OCI-LY1 (cell line): ENCODE measurements around the gene MED13L.

Experiments
- EZH2 ChIP-seq: fragments of 200-600 bp; sonication (generic), shearing (Covaris generic); IDR thresholded peaks from 2 replicates; pipeline ENCODE4 v1.8.0; 2017; ENCODE audit warnings: borderline replicate concordance, mixed run types, mild to moderate bottlenecking, antibody characterized with exemption, low read length, moderate library complexity, mixed read lengths
- TF ChIP-seq, protein P1 (sequence below): fragments of 200-600 bp; sonication (generic), shearing (Covaris generic); IDR thresholded peaks from 2 replicates; pipeline ENCODE4 v1.5.1; 2017; ENCODE audit warnings: mild to moderate bottlenecking, antibody characterized with exemption, low read length, moderate library complexity, mixed read lengths

DNA sequence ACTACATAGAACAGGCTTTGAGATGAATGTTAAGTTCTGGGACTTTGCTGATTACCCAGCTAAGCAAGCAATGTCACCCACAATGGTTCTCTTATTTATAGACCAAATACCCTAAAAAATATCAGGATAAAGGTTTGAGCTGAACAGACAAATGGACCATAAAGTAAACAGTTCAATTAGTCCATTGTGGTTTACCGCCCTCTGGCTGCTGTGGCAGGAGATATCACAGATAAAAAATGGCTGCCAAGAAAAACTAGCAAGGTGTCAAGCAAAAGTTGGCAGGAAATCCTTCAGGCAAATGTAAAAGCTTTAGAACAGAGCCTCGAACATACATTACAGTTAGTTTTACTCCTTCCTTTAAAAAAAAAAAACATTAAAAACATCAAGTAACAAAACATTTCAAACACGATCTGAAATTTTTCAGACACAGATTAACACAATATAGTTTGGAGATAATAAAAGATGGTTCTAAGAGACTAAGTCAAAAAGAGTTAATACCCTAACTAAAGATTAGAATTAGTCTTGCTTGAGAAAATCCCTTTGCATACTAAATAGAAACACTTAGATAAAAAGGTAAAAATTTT, 41.3 kb downstream of the MED13L start:
- TF ChIP-seq, protein P1, sequence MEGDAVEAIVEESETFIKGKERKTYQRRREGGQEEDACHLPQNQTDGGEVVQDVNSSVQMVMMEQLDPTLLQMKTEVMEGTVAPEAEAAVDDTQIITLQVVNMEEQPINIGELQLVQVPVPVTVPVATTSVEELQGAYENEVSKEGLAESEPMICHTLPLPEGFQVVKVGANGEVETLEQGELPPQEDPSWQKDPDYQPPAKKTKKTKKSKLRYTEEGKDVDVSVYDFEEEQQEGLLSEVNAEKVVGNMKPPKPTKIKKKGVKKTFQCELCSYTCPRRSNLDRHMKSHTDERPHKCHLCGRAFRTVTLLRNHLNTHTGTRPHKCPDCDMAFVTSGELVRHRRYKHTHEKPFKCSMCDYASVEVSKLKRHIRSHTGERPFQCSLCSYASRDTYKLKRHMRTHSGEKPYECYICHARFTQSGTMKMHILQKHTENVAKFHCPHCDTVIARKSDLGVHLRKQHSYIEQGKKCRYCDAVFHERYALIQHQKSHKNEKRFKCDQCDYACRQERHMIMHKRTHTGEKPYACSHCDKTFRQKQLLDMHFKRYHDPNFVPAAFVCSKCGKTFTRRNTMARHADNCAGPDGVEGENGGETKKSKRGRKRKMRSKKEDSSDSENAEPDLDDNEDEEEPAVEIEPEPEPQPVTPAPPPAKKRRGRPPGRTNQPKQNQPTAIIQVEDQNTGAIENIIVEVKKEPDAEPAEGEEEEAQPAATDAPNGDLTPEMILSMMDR: peak; percentile 77
- no peak for TF ChIP-seq EZH2
